Sciatic nerve (tissue), 2 donors: Measurements from ENCODE around the gene ATP1A1. TPM values are rescaled to one million over a fixed set of nuclear protein-coding genes. Genes with fewer than 3 reads are reported as not detected.

Experiments
- ATAC-seq: fragments of 200-7000 bp; cut with Tn5 transposase; one replicate; pipeline ENCODE4 v1.9.1; 2020; ENCODE audit warnings: mild to moderate bottlenecking, moderate library complexity
- DNase-seq: peaks from one replicate; pipeline ENCODE4 v3.0.0-alpha.2; 2020; ENCODE audit warnings: low spot score
- intact Hi-C: fragments of 100-400 bp; cut with DNase I; formaldehyde crosslinking; loops from one replicate; pipeline ENCODE4 v1.14.2; 2022
- total RNA-seq: library from RNA; stranded (reverse); fragmentation: NEBNext Ultra II Directional; extraction: Animal tissue kit (Norgen Biotek cat#: 25700); gene quantifications from one replicate; pipeline ENCODE4 v1.2.1, GENCODE V29; 2021
- donor health status: DM: no; HTN: no; CAD: no.
- donor health status: DM: no; HTN: no; CAD: no.

ATP1A1 gene
- total RNA-seq, 1 donor from 2014 or later: 251 TPM

DNA sequence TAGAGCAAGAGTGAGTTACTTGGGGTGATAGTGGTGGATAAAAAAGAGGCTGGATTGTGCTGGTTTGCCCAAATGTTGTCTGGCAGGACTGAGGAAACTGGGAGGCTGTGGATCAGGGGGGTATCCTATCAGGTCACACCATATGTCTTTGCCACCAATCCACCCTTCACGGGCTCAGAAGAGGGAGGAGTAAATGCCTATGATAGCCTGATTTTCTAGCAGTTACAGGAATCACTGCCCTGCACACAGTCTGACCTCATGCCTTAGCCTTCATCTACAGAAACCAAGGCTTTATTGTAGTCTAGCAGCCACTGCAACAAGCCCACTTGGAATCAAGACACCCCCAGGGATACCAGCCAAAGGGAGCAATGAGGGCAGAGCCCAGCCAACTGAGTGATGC lies 51.8 kb downstream of the ATP1A1 start:
- intact Hi-C loops: no loop called here
- no peak for ATAC-seq
- DNase-seq: no peak

DNA sequence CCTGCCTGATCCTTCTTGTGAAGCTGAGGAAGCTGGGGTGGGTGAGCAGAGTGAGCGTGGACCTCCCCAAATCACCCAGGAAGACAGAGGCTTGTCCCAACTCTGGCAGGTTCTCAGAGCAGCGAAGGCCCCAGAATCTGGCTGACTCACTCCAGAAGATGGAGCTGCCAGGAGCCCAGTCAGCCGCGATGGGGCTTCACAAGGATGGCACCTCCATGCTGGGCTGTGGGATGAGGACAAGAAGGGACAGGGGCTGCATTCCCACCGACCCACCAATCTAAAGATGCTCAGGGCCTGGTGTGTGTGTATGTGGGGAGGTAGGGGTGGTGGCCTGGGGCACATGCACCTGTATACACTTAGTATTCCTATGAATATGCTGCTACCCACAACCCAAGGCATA lies 52.9 kb downstream of the ATP1A1 start:
- DNase-seq (no peak), ATAC-seq (no peak)
- intact Hi-C loops: no loop called here

DNA sequence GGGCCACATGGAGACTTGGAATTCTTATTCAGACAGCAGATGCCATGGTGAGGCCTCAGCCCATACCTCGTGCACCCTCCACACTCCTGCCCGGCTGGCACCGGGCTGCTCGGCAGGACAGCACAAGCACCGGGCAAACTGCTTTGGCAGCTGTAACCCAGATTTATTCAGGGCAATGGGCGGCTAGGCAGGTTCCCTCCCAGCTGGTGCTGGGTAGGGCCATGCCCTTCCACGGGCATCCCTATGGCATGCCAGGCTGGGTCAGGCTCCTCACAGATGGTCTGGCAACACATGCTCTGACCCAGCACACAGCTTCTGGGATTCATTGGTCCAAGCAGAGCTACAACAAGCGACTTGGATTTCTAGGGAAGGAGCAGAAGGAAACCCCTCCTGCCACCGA lies 53.4 kb downstream of the ATP1A1 start:
- intact Hi-C loops: no loop called here
- no peak for ATAC-seq
- no peak for DNase-seq

DNA sequence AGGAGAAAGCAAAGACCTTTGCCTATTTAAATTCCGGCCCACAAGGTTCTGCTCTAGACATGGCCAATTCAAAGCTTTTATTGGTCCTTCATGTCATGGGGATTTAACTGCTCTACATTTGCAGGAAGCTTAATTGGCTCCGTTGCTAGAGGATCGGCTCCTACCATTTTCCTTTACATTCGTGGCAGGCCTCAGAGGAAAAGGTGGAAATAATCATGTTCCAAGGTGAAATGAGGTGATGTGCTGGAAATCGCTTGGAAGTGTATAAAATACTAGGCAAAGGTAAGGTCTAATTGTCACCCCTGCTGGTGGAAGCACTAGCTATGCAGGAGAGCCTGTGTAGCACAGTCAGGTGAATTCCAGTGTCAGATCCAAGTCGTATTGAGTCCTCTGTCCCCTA lies 55.5 kb downstream of the ATP1A1 start:
- ATAC-seq (no peak), DNase-seq (no peak)
- intact Hi-C loops: no loop called here

DNA sequence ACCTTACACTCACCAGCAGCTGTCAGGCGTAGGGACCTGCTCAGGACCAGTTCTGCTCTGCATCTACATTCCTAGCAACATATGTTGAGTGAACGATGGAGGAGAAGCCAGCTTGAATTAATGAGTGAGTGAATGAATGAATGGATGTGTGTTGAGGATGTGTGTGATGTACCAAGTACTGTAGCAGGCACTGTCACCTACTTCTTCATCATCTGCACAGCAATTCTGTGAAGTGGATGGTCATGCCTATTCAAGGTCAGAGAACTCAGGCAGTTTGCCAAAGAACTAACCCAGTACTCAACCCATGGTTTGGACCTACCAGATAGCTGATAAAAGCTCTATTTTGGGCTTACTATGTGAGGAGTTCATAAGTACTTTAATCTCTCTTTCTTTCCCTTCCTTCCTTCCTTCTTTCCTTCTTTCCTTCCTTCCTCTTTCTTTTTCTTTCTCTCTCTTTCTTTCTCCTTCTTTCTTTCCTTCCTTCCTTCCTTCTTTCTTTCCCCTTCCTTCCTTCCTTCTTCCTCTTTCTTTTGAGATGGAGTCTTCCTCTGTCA lies 56.9 kb downstream of the ATP1A1 start:
- ATAC-seq (no peak), DNase-seq (no peak)
- intact Hi-C loops: no loop called here

DNA sequence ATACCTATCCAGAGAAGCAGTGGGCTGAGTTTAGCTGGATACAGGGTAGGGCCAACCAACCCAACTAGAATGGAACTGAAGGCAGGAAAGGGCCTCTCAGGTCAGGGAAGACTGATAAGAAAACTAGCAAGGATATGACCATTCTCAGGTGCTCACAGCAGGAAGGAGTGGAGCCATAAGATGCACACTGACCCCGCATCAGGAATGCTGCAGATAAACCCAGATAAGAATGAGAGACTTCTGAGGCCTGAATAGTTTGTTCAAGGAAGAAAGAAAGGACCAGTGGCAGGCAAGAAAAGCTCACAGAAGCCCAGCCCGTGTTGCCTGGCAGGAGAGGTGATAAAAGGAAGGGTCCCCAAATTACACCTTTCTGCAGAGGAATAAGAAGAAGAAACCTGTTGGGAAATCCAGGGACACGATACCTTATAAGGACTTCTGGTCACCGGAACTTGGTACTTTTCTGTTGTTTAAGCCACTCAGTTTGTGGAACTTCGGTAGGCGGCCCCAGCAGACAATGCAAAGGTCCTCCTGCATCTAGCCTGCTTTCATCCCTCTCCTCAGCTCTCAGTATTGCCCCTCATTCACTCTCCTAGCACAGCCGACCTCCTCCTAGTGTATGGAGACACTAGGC lies 58.9 kb downstream of the ATP1A1 start:
- no peak for DNase-seq
- ATAC-seq: no peak
- intact Hi-C loops: no loop called here

DNA sequence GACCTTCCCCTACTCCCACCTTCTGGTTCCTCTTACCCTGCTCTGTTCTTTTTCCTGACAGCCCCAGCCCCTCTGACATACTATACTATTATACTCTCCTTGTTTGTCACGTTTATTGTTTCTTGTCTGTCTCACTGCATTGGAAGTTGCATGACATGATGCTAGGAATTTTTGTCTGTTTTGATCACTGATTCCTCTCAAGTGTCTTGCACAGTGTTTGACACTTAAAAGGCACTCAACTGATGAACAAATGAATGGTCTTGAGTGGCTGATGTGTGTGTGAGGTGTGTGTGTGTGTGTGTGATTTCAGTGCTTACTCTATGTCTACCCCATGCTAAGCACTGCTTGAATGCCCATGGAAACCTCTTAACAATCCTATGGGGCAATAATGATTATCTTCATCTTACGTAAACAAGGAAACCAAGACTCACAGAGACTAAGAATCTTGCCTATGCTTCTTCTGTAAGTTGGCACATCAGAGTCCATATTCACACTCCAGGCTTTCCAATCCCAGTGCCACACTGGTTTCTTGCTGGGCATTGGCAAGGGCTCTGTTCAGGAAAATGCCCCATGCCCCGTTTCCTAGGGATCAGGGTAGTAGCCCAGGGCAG lies 59.7 kb downstream of the ATP1A1 start:
- ATAC-seq (no peak), DNase-seq (no peak)
- intact Hi-C loops: no loop called here

DNA sequence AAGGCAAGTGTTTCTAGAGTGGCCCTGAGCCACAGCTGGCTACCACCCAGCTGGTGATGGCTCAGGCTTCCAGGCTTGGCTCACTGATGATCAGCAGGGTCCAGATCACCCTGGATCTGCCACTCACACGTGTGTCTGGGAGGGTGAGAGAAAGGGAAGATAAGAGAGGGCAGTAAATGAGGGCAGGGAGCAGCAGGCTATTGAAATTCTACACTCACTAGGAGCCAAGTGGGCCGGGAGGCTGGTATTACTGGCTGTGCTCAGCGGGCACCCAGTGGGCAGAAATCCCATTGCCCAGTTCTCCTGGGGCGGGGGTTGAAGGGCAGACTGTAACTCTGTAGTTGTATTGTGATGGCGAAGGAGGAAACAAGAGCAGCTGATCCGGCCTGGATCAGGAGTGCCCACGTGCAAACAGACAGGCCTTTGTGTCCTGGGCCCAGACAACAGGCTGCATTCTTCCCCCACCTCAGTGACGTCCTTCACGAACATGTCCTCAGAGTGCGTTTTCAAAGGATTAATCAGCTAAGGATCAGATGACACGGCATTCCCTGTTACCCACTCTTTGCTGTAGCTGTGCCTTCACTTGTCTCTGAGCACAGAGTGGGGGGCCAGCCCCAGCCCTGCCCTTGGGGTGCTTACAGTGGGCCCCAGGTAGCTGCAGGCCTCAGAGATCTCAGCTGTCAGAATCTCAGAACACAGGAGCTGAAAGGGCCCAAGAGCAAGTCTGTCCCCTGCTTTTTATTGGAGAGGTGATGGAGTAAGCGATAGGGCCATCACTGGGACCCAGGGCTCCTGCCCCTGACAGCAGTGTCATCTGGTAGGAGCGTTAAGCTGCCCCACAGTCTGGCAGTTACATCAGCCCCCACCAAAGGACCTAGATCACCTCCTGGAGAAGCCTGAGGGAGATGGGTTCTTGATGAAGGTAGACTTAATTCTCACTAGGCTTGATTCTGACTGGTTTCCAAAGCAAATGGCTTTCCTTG lies 60.5 kb downstream of the ATP1A1 start:
- intact Hi-C loops: no loop called here
- ATAC-seq (peak; percentile 87), DNase-seq (peak; percentile 71)

DNA sequence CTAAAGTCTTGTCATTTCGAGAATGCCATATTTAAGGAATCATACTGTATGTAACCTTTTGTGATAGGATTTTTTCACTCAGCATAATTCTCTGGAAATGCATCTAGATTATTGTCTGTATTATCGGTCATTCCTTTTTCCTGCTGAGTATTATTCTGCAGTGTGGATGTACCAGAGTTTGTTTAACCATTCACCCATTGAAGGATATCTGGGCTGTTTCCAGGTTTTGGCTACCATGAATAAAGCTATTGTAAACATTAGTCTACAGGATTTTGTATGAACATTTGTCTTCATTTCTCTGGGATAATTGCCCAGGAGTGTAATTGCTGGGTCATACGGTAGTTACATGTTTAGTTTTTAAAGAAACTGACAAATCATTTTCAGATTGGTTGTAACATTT lies 61.8 kb downstream of the ATP1A1 start:
- intact Hi-C loops: no loop called here
- DNase-seq (no peak), ATAC-seq (no peak)

DNA sequence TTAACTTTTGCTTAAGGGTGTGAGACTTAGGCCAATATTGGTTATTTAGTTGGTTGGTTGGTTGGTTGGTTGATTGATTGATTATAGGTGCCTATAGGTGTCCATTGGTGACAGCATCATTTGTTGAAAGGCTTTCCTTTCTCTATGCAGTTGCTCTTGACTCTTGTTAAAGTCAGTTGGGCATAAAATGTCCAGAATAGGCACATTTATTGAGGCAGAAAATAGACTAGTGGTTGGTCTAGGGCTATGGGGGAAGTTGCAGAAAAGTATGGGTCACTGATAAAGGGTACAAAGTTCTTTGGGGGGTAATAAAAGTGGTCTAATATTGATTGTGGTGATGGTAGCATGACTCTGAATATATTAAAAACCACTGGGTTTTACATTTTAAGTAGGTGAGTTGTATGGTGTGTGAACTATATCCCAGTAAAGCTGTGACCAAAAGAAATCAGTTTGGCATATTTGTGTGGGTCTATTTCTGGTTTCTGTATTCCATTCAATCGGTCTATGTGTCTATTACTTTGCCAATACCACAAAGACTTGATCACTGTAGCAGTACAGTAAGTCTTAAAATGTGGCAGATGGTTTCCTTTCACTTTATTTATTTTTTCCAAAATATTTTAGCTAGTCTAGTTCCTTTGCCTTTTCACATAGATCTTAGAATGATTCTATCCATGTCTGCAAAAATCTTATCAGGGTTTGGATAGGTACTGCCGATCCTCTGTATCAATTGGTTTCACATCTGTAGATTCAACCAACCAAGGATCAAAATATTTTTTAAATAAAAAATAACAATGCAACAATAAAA lies 63.0 kb downstream of the ATP1A1 start:
- intact Hi-C loops: no loop called here
- no peak for ATAC-seq

DNA sequence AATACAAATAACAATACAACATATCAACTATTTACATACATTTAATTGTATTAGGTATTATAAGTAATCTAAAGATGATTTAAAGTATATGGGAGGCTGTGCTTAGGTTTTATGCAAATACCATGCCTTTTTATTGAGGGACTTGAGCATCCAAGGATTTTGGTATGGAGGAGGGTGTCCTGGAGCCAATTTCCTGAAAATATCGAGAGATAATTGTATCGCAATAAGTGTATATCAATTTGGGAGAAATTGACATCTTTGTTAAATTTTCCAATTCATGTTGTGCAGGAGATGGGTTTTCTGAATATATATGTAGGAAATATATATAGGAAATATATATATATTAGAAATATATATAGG lies 63.5 kb downstream of the ATP1A1 start:
- no peak for DNase-seq
- ATAC-seq: no peak
- intact Hi-C loops: no loop called here

More for the DNA sequence above, 63.0 kb downstream of the ATP1A1 start:
- DNase-seq: no peak

DNA sequence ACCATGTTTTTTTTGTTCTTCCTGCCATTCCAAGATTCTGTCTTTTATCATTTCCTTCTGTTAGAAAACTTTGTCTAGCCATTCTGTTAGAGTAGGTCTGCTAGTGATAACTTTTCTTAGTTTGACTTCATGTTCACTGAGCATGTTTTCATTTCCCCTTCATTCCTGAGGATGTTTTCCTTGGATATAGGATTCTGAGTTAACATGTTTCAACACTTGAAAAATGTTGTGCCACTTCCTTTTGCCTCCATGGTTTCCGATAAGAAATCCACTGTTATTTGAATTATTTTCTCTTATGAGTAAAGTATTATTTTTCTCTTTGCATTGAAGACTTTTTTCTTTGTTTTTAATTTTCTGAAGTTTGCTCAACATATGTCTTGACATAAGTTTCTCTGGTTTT lies 66.7 kb downstream of the ATP1A1 start:
- intact Hi-C loops: no loop called here
- no peak for ATAC-seq
- no peak for DNase-seq

DNA sequence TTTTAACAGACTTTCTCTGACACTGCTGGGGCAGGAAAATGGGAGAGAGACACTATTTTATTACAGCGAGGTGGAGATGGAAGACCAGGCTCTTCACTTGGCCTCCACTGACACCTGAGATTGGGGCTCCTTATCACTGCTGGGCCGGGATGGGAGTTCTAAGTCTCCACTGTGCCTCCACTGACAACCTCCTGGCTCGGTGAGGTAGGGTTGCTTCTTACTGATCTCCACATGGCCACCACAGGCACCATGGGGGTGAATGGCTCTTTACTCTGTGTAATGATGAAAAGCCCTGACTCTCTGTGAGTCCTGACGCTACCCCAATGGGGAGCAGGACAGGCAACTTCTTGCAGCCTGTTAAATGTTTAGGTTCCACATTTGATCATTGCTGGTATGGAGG lies 67.7 kb downstream of the ATP1A1 start:
- ATAC-seq: no peak
- no peak for DNase-seq
- intact Hi-C loops: no loop called here

DNA sequence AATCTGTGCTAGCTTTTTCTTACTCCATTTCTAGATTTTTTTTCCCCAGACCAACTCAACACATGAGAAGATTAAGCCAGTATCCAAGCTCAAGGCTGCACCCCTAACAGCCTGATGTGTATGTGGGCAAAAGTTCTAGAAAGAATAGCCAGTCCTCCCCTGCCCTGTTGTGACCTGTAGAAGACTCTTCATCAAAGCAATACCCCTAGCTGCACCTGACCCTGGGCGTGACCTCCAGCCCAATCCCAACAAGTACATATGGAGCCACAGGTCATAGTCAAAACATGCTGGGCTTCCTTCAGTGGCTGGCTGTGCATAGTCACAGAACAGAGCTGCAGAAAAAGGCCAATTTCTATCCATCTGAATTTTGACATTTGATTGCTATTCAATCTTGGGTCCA lies 72.5 kb downstream of the ATP1A1 start:
- DNase-seq (no peak), ATAC-seq (no peak)
- intact Hi-C loops: no loop called here

DNA sequence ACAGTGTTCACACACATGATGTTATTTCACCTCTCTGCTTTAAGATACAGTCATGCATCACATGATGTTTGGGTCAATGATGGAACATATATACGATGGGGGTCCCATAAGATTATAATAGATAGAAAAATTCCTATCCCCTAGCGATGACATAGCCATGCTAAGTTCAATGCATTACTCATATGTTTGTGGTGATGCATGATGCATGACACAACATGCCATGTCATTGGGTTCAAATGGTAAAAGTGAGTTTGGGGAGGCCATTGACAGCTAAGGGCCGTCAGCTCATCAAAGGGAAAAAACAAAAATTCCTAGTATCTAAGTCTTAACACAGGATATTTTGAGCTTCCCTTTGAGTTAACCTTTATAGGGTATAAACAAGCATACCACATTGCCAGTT lies 73.6 kb downstream of the ATP1A1 start:
- DNase-seq (no peak), ATAC-seq (no peak)
- intact Hi-C loops: no loop called here

DNA sequence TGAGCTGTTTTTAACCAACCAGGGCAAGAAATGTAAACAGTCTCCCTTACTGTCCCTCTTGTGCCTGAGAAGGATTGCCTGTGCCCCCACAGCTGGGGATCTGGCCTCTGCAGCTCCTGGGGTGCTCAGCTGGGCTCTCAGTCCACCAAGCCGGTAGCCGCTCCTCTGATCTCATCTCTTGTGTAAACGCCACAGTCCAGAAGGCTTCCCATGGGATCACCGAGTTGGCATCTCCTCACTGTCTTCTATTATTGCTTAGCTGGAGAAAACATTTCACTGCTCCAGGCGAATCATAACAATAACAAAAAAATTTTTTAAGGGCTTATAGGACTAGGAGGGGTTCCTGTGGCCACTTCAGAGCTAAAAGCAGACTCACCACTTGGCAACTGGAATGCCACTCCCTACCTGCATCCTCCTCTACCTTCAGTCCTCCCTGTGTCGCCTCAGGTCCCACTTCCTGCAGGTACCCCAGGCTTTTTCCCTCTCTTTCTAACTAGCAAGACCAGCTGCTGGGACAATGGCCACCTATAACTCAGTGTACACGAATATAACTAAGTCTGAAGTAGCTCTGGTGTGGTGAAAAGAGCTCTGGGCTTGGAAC lies 75.8 kb downstream of the ATP1A1 start:
- intact Hi-C loops: no loop called here
- ATAC-seq: no peak
- no peak for DNase-seq

DNA sequence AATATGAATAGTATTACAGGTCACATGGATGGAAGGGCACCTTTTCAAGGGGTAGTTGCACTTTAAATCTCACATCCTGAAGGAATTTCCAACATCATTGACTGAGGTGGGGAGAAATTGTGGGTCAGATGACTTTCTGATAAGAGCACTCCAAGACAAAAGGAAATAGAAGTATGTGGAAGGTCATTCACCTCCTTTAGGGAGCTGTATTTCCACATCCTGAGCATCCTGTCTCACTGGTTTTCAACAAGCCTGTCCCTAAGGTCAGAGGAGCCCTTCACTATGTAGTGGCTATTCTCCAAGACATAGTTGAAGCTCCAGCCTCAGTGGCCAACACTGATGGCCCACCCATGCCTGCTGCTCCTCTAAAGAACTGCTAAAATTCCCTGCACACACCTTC lies 76.5 kb downstream of the ATP1A1 start:
- intact Hi-C loops: no loop called here
- no peak for DNase-seq
- no peak for ATAC-seq

DNA sequence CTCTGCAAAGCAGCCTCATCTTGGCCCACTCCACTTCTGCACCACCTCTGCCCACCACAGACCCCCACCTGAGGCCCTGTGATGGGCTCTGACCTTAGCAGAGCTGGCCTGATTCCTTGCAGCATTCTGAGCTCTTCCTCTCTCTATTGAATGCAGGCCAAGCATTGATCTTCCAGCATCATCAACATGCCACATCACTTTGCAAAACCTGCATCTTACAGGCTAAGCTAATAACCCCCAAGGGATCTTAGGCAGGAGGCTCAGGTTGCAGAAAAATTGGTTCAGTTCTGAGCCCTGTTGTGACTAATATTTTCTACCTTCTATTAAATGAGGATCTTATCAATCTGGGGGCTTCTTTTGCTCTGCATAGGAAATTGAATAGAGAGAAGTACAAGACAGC lies 78.7 kb downstream of the ATP1A1 start:
- DNase-seq: no peak
- no peak for ATAC-seq
- intact Hi-C loops: no loop called here

DNA sequence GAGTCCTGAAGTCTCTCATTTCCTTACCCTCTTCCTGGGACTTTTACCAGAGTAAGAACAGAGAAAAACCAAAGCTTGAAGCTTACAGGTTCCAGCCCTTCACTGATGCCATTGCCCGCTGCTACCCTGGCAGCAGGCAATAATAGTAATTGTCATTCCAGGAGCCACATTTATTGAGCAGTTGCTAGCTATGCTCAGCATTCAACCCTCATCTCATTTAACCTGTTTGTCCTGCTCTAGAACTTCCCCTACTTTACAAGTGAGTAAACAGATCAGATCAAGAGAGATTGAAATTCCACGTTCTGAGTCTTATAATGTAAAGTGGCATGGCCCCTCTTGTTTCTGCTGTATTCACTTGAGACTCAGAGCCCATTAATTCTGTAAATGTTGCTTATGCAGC lies 80.4 kb downstream of the ATP1A1 start:
- ATAC-seq: no peak
- DNase-seq: no peak
- intact Hi-C loops: no loop called here
